WTC11 (cell line): Measurements from ENCODE around the gene EPHA4. TPM values are rescaled to one million over a fixed set of nuclear protein-coding genes. Genes with fewer than 3 reads are reported as not detected.

Experiments used
- ATAC-seq: fragments of 200-7000 bp; cut with Tn5 transposase; 2 replicates; pipeline ENCODE4 v1.10.0; 2021; ENCODE audit warnings: mild to moderate bottlenecking, moderate library complexity
- CTCF ChIA-PET: fragments of 300-600 bp; sonication (Branson Sonifier 250); formaldehyde crosslinking; loops from one replicate; lab custom pipeline; 2021; ENCODE audit warnings: antibody characterized with exemption; lab: Charles Lee
- POLR2A ChIA-PET: fragments of 350-600 bp; sonication (Branson Sonifier 250); formaldehyde crosslinking; loops from one replicate; lab custom pipeline; 2021; ENCODE audit warnings: antibody characterized with exemption; lab: Charles Lee
- DNase-seq: peaks from one replicate; pipeline ENCODE4 v3.0.0; 2021; ENCODE audit warnings: low spot score
- H3K27ac Mint-ChIP-seq: 2 replicates; pipeline ENCODE4 v1.8.0; 2021; ENCODE audit warnings: mixed read lengths
- H3K27me3 Mint-ChIP-seq: 2 replicates; pipeline ENCODE4 v1.8.0; 2021; ENCODE audit warnings: low read depth, mild to moderate bottlenecking, moderate library complexity, mixed read lengths
- H3K36me3 Mint-ChIP-seq: 2 replicates; pipeline ENCODE4 v1.8.0; 2021; ENCODE audit warnings: mixed read lengths
- H3K4me1 Mint-ChIP-seq: 2 replicates; pipeline ENCODE4 v1.8.0; 2022; ENCODE audit warnings: mixed read lengths
- H3K4me3 Mint-ChIP-seq: 2 replicates; pipeline ENCODE4 v1.8.0; 2021; ENCODE audit warnings: mild to moderate bottlenecking, moderate library complexity, mixed read lengths
- H3K9me3 Mint-ChIP-seq: 2 replicates; pipeline ENCODE4 v1.8.0; 2021; ENCODE audit warnings: mixed read lengths
- ATF2 ChIP-seq: sonication (generic); formaldehyde crosslinking; IDR thresholded peaks from 2 replicates; pipeline ENCODE4 v1.8.1; 2022; ENCODE audit warnings: low read depth, missing genetic modification reagents, borderline replicate concordance
- CBFB ChIP-seq: sonication (generic); formaldehyde crosslinking; IDR thresholded peaks from 2 replicates; pipeline ENCODE4 v1.8.1; 2022; ENCODE audit warnings: mild to moderate bottlenecking, low read depth, missing genetic modification reagents
- ESRRA ChIP-seq: sonication (generic); formaldehyde crosslinking; IDR thresholded peaks from 2 replicates; pipeline ENCODE4 v1.8.1; 2022; ENCODE audit warnings: mild to moderate bottlenecking, missing genetic modification reagents, borderline replicate concordance
- ETV6 ChIP-seq: sonication (generic); formaldehyde crosslinking; IDR thresholded peaks from 2 replicates; pipeline ENCODE4 v1.8.1; 2022; ENCODE audit warnings: mild to moderate bottlenecking, missing genetic modification reagents
- FOXJ3 ChIP-seq: sonication (generic); formaldehyde crosslinking; IDR thresholded peaks from 2 replicates; pipeline ENCODE4 v1.9.0; 2021; ENCODE audit warnings: missing genetic modification reagents, mild to moderate bottlenecking, borderline replicate concordance
- IRF2 ChIP-seq: sonication (generic); formaldehyde crosslinking; IDR thresholded peaks from 2 replicates; pipeline ENCODE4 v1.8.0; 2022; ENCODE audit warnings: low read depth, missing genetic modification reagents, borderline replicate concordance
- JAZF1 ChIP-seq: fragments of 250-450 bp; sonication (Bioruptor Pico); IDR thresholded peaks from 2 replicates; pipeline ENCODE4 v1.9.0; 2021; ENCODE audit warnings: moderate library complexity, mild to moderate bottlenecking, inconsistent platforms
- KAT7 ChIP-seq: sonication (generic); formaldehyde crosslinking; IDR thresholded peaks from 2 replicates; pipeline ENCODE4 v1.8.1; 2023; ENCODE audit warnings: missing genetic modification reagents, mild to moderate bottlenecking, borderline replicate concordance
- MYBL2 ChIP-seq: sonication (generic); formaldehyde crosslinking; IDR thresholded peaks from 2 replicates; pipeline ENCODE4 v1.8.1; 2023; ENCODE audit warnings: mild to moderate bottlenecking, moderate library complexity, missing genetic modification reagents
- NR1H2 ChIP-seq: sonication (generic); formaldehyde crosslinking; IDR thresholded peaks from 2 replicates; pipeline ENCODE4 v1.9.0; 2021; ENCODE audit warnings: mild to moderate bottlenecking, moderate library complexity, missing genetic modification reagents
- PRRX2 ChIP-seq: fragments of 250-450 bp; sonication (Bioruptor Pico); IDR thresholded peaks from 2 replicates; pipeline ENCODE4 v1.8.0; 2021; ENCODE audit warnings: mild to moderate bottlenecking
- TCF7 ChIP-seq: sonication (generic); formaldehyde crosslinking; IDR thresholded peaks from 2 replicates; pipeline ENCODE4 v1.8.0; 2022; ENCODE audit warnings: mild to moderate bottlenecking, low read depth, missing genetic modification reagents, moderate library complexity
- USF1 ChIP-seq: sonication (generic); formaldehyde crosslinking; IDR thresholded peaks from 2 replicates; pipeline ENCODE4 v1.8.0; 2022; ENCODE audit warnings: mild to moderate bottlenecking, missing genetic modification reagents
- ZNF232 ChIP-seq: sonication (generic); formaldehyde crosslinking; IDR thresholded peaks from 2 replicates; pipeline ENCODE4 v1.8.0; 2022; ENCODE audit warnings: mild to moderate bottlenecking, missing genetic modification reagents
- ZNF281 ChIP-seq: sonication (generic); formaldehyde crosslinking; IDR thresholded peaks from 2 replicates; pipeline ENCODE4 v1.8.0; 2023; ENCODE audit warnings: mild to moderate bottlenecking, missing genetic modification reagents
- ZNF396 ChIP-seq: fragments of 250-450 bp; sonication (Bioruptor Pico); IDR thresholded peaks from 2 replicates; pipeline ENCODE4 v1.8.0; 2021; ENCODE audit warnings: mild to moderate bottlenecking, moderate library complexity, borderline replicate concordance
- ZNF416 ChIP-seq: fragments of 250-450 bp; sonication (Bioruptor Pico); IDR thresholded peaks from 2 replicates; pipeline ENCODE4 v1.9.0; 2021; ENCODE audit warnings: mild to moderate bottlenecking, inconsistent platforms
- ZNF671 ChIP-seq: fragments of 250-450 bp; sonication (Bioruptor Pico); IDR thresholded peaks from 2 replicates; pipeline ENCODE4 v1.8.0; 2021; ENCODE audit warnings: mild to moderate bottlenecking
- total RNA-seq: library from RNA; stranded (reverse); gene quantifications from 3 replicates; pipeline ENCODE4 v1.2.3, GENCODE V29; 2021
- TF ChIP-seq, protein P1 (sequence below): fragments of 250-450 bp; sonication (Bioruptor Pico); IDR thresholded peaks from 2 replicates; pipeline ENCODE4 v1.9.0; 2021; ENCODE audit warnings: mild to moderate bottlenecking, borderline replicate concordance
- TF ChIP-seq, protein P2 (sequence below): sonication (generic); formaldehyde crosslinking; IDR thresholded peaks from 2 replicates; pipeline ENCODE4 v1.8.0; 2022; ENCODE audit warnings: mild to moderate bottlenecking, missing genetic modification reagents

Gene EPHA4
- total RNA-seq, 1 experiment from 2014 or later: 11.0 TPM

DNA sequence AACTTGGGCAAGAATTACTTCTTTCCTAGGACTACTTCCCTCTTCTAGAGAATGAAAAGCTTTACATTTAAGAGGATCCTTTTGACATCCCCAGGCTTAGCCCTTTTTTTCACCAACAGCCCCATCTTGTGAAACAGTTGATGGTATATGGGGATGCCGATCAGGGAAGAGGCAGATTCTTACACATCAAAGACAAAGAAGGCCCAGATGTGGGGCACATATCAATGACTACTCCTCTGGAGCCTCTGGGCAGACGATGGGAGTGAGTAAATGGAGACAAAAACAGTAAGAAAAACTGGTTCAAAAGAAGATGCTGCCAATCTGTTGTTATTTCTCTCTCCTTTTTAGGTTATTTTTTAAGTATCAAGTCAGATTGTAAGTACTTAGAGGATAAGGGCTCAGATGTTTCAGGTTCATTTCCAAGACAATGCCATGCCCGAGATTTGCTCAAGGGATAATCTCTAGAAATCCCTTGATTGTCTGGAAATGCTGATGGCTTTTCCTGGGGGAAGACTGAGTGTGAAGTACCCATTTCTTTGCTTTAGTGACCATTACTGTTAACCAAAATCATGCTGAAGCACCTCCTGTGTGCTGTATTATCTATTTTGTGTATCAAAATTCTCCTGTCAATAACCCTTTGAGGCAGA lies 117.5 kb downstream of the EPHA4 start (continued):
- TF ChIP-seq ATF2: no peak

GRCh38 chr2:221451862-221452788 lies 120.0 kb downstream of the EPHA4 start:
- no peak overlapping the region for H3K4me3 Mint-ChIP-seq
- ChIA-PET CTCF (no interaction called here), POLR2A (no interaction called here)
- no peak for DNase-seq
- H3K27me3 Mint-ChIP-seq: no peaks in the 10 kb centered on the region
- ATAC-seq: no peak
- peaks cover 18% of the 10 kb centered on the region for H3K36me3 Mint-ChIP-seq
- H3K9me3 Mint-ChIP-seq: peaks cover 16% of the 10 kb centered on the region
- no peak overlapping the region for H3K27ac Mint-ChIP-seq
- TF ChIP-seq IRF2 (CRISPR knock-in tag) (no peak), TCF7 (CRISPR knock-in tag) (no peak), NR1H2 (CRISPR knock-in tag) (no peak), ESRRA (no peak), ZNF396 (CRISPR knock-in tag) (no peak), ZNF416 (CRISPR knock-in tag) (no peak), MYBL2 (CRISPR knock-in tag) (no peak), ZNF232 (CRISPR knock-in tag) (no peak), FOXJ3 (CRISPR knock-in tag) (no peak), JAZF1 (CRISPR knock-in tag) (no peak), ZNF671 (CRISPR knock-in tag) (no peak), KAT7 (no peak)
- TF ChIP-seq, protein P1, sequence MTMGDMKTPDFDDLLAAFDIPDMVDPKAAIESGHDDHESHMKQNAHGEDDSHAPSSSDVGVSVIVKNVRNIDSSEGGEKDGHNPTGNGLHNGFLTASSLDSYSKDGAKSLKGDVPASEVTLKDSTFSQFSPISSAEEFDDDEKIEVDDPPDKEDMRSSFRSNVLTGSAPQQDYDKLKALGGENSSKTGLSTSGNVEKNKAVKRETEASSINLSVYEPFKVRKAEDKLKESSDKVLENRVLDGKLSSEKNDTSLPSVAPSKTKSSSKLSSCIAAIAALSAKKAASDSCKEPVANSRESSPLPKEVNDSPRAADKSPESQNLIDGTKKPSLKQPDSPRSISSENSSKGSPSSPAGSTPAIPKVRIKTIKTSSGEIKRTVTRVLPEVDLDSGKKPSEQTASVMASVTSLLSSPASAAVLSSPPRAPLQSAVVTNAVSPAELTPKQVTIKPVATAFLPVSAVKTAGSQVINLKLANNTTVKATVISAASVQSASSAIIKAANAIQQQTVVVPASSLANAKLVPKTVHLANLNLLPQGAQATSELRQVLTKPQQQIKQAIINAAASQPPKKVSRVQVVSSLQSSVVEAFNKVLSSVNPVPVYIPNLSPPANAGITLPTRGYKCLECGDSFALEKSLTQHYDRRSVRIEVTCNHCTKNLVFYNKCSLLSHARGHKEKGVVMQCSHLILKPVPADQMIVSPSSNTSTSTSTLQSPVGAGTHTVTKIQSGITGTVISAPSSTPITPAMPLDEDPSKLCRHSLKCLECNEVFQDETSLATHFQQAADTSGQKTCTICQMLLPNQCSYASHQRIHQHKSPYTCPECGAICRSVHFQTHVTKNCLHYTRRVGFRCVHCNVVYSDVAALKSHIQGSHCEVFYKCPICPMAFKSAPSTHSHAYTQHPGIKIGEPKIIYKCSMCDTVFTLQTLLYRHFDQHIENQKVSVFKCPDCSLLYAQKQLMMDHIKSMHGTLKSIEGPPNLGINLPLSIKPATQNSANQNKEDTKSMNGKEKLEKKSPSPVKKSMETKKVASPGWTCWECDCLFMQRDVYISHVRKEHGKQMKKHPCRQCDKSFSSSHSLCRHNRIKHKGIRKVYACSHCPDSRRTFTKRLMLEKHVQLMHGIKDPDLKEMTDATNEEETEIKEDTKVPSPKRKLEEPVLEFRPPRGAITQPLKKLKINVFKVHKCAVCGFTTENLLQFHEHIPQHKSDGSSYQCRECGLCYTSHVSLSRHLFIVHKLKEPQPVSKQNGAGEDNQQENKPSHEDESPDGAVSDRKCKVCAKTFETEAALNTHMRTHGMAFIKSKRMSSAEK: no peak
- TF ChIP-seq, protein P2, sequence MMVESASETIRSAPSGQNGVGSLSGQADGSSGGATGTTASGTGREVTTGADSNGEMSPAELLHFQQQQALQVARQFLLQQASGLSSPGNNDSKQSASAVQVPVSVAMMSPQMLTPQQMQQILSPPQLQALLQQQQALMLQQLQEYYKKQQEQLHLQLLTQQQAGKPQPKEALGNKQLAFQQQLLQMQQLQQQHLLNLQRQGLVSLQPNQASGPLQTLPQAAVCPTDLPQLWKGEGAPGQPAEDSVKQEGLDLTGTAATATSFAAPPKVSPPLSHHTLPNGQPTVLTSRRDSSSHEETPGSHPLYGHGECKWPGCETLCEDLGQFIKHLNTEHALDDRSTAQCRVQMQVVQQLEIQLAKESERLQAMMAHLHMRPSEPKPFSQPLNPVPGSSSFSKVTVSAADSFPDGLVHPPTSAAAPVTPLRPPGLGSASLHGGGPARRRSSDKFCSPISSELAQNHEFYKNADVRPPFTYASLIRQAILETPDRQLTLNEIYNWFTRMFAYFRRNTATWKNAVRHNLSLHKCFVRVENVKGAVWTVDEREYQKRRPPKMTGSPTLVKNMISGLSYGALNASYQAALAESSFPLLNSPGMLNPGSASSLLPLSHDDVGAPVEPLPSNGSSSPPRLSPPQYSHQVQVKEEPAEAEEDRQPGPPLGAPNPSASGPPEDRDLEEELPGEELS: no peak
- peaks cover 30% of the 10 kb centered on the region for H3K4me1 Mint-ChIP-seq

DNA sequence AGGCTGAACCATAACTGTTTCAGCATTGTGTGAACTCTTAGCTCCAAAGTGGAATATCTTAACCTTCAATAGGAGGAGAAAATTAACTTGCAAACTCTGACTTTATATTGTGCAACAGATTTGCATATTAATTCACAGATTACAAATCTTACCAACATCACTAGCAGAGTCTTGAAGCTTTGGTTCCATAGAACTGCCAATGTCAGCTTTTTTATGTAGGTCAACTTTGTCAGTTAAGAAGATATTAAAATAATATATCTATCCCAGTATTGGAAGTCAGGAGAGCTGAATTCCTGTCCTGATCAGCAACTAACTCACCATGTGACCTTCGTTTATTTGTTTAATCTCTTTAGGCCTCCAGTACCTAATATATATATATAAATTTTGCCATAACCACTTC lies 121.8 kb downstream of the EPHA4 start:
- no peak overlapping the region for H3K27ac Mint-ChIP-seq
- H3K27me3 Mint-ChIP-seq: no peaks in the 10 kb centered on the region
- peaks cover 20% of the 10 kb centered on the region for H3K9me3 Mint-ChIP-seq
- DNase-seq: no peak
- ChIA-PET POLR2A (no interaction called here), CTCF (no interaction called here)
- no peak overlapping the region for H3K4me3 Mint-ChIP-seq
- peaks cover 18% of the 10 kb centered on the region for H3K36me3 Mint-ChIP-seq
- H3K4me1 Mint-ChIP-seq: peaks cover 18% of the 10 kb centered on the region
- ATAC-seq: no peak
- TF ChIP-seq USF1 (CRISPR knock-in tag): no peak
- TF ChIP-seq MYBL2 (CRISPR knock-in tag): no peak
- TF ChIP-seq CBFB: no peak
- TF ChIP-seq ZNF281 (CRISPR knock-in tag): no peak
- no peak for TF ChIP-seq ETV6
- TF ChIP-seq PRRX2 (CRISPR knock-in tag): no peak
- TF ChIP-seq ZNF396 (CRISPR knock-in tag): no peak
